GM19193 (cell line): ENCODE measurements around the gene GRIN2B.

Experiments used
- POLR2A ChIP-seq: IDR thresholded peaks from 4 replicates; pipeline ENCODE4 v1.6.1; 2011; ENCODE audit not compliant: insufficient read depth, insufficient read length; ENCODE audit errors: extremely low read depth

GRIN2B gene

DNA sequence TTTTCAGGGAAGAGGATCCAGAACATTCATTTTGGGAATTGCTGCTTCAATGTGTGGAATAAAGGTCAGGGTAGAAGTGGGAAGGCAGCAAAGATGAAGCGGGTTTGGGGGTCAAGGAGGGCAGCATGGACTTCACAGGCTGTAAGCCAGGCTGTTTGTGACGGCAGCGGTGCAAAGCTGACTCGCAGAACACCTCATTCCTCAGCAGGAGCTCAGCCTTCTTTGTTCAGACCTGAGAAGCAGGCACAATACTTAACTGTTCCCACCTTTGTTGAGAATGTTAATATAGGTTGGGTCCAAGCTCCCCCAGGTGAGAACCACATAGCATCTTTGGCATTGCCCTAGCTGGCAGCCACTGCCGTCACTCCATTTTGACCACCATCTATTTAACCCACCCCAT lies 16.7 kb downstream of the GRIN2B start:
- TF ChIP-seq POLR2A = no peak

DNA sequence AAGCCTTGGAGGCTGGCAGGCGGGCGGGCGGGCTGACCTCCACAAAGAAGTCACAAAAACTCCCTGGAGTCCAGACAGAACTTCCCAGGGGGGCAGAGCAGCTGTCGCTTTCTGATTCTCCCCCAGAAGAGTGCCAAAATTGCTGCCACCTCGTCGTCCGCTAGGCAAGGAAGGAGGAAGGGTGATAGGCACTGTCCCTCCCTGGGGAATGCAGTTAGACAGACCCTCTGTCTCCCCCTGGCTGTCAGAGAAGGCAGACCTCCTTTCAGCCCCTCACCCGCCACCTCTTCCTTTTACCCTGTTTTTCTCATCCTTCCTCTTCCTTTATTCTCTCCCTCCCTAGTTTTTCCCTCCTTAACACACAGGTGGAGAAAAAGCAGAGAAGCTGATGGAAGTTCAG lies 18.7 kb downstream of the GRIN2B start:
- no peak for TF ChIP-seq POLR2A

DNA sequence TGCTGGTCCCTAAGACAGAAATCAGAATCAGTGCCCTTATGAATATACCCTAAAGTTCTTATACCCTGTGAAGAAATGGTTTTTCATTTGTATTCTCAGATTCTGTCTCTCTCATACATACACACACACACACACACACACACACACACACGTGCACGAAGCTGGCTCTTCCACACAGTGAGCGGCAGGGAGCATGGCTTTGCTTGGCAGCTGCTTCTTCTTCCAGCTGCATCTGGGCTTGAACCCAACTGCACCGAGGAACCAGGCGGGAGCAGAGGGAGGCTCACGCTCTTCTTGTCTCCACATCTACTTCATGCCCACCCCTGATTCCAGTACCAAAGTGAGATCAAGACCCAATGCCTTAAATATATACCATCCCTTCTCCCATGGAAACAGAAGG lies 19.4 kb downstream of the GRIN2B start:
- TF ChIP-seq POLR2A = no peak

DNA sequence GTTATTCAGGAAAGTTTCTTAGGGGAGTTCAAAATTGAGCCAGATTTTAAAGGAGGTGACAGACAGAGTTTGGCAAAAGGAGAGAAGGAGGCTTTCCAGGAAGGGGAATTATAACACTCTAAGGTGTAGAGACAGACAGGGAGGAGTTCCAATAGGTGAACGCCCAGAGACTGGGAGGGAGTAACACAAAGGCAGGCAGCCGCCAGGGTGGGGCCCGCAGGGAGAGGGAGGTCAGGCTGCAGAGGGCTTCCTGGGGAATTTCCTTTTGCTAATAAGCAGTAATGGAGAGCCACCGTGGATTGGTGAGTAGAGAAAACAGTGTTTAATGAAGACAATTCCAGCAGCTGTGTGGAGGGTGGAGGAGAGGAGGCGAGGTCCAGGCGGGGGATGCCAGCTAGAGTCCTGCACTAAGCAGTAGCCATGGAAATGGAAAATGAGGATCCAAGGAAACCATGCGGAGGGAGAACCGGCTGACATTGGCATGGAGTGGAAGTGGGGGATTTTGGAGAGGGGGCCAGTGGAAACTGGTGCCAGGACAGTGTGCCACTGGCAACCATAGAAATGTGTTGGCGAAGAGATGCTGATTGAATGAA lies 22.2 kb downstream of the GRIN2B start:
- TF ChIP-seq POLR2A = no peak

DNA sequence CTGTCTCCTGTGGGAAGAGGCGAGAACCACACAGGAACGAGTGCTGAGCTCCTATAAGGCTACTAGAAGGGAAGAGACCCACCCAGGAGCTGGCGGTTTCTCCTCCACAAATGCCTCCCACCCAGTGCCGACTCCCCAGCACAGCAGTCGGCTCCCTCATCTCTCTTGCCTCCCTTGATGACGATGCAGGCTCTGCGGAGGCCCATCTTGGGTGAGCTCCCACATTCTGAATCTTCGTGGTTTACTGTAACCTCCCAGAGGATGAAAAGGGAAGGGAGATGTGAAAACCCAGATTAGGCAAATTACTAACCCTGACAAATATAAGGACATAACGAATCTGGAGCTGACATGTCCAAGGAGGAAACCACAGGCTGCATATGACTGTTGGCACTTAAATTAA lies 23.8 kb downstream of the GRIN2B start:
- no peak for TF ChIP-seq POLR2A

DNA sequence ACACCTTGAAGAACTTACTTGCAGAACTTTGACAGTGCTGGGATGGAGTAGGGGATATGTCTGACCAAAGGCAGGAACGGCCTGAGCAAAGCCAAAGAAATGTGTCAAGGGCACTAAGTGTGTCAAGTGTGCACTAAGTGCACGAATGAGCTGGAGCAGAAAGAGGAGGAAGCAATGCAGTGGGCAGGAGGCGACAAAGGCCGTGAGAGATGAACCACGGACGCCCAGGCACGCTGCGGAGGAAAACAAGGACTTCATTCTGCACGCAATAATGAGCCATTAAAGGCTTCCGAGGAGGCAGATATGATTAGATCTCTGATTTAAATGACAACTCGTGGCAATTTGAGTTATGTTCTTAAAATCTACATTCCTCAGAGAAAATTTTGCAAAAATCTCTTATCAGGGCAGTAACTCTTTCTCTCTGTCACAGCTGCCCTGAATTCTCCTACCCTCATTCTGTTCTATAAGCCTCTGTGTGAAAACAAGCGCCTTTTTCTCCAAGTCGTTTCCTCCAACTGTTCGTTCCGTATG lies 25.3 kb downstream of the GRIN2B start:
- TF ChIP-seq POLR2A = no peak

DNA sequence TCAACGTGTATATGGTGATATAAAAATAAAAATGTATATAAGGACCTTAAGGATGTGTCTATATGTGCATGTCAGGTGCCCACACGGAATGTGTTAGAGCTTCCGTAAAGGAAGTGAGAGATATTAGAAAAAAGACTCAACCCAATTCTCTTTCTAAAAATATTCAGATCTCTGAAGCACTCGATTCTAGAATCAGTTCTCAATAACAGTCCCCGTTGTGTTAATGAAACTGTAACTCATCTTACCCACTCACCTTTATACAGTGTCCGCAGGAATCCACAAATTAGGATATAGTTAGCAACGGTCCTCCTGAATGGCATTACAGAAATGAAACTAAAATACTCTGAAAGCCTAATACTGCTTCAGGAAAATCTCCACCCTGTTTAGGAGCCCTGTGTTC lies 29.3 kb downstream of the GRIN2B start:
- no peak for TF ChIP-seq POLR2A

DNA sequence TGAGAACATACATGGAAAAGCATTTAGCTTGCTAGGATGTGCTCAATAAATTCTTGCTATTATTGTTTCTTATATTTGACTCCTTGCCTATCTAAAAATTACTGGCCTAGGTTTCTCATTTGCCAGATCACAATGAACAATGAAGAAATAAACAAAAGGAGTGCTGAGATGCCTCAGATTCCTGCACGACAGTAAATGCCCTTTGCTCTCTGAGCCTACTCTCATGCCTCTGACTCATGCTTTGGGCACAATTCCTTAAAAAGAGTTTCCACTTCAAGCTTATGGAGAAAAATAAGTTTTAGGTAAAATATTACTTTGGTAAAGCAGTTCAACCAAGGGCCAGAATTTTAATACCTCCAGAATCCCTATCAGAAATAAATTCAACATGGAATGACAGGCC lies 30.9 kb downstream of the GRIN2B start:
- TF ChIP-seq POLR2A = no peak

DNA sequence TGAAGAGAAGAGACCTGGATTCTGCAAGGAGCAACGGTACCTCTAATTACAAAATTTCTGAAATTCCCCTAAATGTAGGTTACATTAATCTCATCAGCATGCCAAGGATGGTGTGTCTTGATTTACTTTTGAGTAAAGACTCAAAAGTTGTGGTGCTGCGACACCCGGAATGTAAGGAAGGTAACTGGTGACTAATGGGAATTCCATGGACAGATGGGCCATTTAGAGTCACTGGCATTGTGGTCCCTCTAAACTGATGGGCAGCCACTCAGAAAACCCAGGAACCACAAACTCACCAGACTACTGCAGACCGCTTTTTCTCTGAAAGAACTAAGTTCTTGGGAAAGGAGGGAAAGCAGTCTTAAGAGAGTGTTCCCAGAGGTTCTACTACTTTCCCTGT lies 32.8 kb downstream of the GRIN2B start:
- TF ChIP-seq POLR2A = no peak

DNA sequence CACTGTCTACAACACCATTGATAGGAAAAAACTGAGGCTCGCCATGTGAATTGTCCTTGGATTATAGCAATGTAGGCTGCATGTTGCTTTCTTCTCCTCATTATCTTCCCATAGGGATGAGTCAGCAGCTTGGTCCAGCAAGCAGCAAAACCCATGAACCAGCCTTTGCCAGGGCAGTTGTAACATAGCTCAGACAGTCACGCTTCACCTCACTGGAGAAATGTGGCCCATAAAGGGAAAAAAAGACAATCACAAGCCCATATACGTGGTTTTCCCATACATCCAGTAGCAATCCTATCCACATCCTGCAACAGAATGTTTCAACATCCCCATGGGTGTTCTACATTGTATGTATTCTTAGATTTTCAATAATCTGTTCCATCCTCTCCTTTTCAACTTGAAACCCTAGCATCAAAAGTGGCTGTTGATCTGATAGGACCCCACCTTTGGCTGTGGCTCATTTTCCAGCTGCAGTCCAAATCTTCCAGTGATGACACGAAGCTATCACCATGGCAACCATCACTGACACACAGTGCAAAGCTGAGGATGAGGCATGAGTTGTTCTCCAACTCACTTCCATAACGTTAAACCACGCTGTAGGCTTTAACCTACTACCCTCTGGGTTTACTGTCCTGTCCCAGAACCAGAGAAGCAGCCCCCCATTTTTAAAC lies 34.0 kb downstream of the GRIN2B start:
- no peak for TF ChIP-seq POLR2A

DNA sequence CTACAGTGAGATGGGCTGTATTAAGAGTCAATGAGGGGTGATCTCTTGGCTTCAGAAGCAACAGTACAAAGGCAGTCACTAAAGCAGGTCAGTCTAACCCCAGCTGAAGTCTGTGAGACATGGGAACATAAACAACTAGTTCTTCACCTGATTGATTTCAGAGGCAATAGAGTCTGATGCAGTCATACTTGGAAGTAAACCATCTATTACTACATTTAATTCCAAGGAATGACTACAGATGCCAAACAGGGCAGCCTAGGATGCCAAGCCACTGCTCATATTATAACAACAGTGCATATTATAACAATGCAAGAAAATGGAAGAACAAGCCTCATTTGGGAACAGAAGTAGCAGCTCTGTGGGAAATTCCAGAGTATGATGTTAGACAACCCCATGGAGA lies 35.8 kb downstream of the GRIN2B start:
- no peak for TF ChIP-seq POLR2A

DNA sequence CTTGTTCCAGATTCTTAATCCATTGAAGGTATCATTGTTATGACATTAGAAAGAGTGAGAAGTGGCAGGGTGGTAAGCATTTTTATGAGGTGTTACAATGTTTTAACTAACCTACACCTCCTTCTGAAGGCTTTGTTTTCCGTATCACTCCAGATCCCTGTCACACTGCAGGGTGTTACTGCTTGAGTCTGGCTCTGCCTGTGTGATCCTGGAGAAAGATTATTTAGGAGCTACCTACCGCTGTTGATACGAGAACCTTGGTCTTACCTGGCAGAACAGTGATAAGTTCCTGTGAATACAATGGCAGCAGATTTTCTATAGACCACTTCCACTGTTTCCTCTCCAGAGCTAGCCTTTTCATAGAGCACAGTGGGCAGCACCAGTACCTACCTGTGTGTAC lies 36.2 kb downstream of the GRIN2B start:
- TF ChIP-seq POLR2A = no peak

DNA sequence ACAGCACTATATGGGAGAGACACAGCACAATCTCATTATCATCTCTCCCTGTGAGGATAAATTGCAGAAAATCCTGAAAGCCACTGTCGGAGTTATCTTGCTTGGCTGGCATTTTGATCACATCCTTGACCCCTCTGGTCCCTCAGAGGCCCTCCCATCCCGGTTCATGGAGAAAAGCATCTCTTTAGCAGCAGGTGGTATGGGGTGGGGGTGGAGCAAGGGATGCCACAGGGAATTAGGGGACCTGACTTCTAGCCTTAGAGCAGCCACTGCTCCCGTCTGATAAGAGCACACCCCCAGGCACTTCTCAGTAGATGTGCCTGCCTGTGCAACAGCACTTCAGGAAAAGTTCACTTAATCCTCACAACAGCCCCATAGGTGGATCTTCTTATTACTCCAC lies 38.6 kb downstream of the GRIN2B start:
- TF ChIP-seq POLR2A = no peak

DNA sequence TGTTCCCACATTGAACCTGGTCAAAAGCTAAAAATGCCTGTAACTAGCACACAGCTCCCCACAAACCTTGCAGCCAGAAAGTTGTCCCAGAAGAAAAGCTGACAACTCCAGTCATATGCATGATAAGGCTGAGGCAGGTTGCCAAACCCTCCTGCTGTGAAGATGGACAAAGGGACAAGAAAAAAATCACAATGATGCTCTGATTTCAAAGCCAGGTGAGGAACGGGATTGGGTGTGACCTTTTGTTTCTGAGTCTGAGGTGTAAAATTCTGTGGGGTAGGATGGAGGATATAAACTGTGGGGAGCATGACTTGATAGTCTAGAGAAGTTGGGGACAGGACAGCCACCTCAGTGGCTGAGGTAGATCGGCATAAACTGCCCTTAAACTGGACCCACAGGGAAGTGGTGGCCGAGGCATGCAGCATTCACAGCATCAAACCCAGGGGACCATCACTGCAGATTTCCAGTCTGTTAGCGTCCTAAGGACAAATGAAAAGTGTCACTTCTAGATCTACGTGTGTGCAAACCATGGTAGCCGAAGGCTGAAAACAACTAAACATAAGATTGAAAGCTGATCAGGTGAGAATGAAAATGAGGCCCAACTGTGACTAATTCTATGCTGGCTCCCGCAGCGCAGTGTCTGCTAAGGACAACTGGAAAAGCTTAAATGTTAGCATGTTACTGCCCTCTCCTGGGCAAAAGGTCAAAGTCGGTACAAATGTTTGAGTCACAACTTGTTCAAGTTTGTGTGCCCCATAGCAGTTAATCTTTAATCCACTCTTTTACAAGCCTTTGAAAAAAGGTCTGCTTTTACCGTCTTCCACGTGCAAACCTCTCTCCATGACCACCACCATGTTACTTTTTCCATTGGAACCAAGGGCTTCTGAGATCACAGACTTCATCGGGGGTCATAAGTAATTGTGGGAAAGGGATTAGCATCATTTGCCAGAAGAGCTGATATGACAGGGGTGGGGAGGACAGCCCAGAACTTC lies 39.8 kb downstream of the GRIN2B start:
- TF ChIP-seq POLR2A = no peak

DNA sequence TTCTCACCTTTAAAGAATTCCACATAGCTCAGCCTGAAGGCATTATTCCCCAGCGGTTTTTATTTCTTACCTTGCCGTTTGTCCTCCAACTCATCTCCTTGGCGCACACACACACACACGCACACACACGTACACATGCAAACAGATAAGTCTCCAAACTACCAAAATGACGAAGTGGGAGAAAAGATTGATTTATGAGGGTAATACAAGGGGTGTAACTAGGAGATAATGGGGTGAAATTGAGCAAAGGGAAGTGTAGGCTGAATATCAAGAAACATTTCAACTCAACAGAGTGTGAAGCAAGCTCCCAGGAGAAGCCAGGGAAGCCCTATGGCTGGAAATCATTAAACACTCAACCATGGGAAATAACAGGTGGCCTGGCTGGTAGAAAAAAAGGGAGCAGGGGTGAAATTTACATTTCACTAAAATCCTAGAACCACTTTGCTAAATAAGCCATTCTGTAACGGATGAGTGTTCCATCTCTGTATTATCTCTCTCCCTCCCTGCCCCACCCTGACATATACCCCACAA lies 41.0 kb downstream of the GRIN2B start:
- no peak for TF ChIP-seq POLR2A
